Neural cell (in vitro differentiated cells): ENCODE data around the gene SIRPG. TPM values are rescaled to one million over a fixed set of nuclear protein-coding genes. Genes with fewer than 3 reads are reported as not detected.

Experiments
- H2AFZ ChIP-seq: fragments of 200-600, 300-800 bp; sonication (generic), shearing (Covaris generic); 2 replicates; pipeline ENCODE4 v1.6.0; 2014; ENCODE audit warnings: low read depth, mild to moderate bottlenecking, antibody characterized with exemption, low read length, moderate library complexity
- H3F3A ChIP-seq: fragments of 200-600 bp; shearing (Covaris generic); 2 replicates; pipeline ENCODE4 v1.6.1; 2016; ENCODE audit warnings: mild to moderate bottlenecking, moderate library complexity, mixed read lengths, antibody characterized with exemption, low read length; ENCODE audit not compliant: insufficient read depth, poor library complexity, severe bottlenecking
- H3K27ac ChIP-seq: fragments of 200-600, 300-800 bp; sonication (generic), shearing (Covaris generic); 2 replicates; pipeline ENCODE4 v1.5.1; 2014; ENCODE audit warnings: mild to moderate bottlenecking, low read length, moderate library complexity
- H3K27me3 ChIP-seq: fragments of 300-800, 200-600 bp; sonication (generic), shearing (Covaris generic); 2 replicates; pipeline ENCODE4 v1.6.0; 2014; ENCODE audit warnings: mild to moderate bottlenecking, low read depth, low read length, moderate library complexity; ENCODE audit not compliant: insufficient read depth
- H3K36me3 ChIP-seq: fragments of 300-800, 200-600 bp; sonication (generic), shearing (Covaris generic); 2 replicates; pipeline ENCODE4 v1.5.1; 2014; ENCODE audit warnings: mild to moderate bottlenecking, antibody characterized with exemption, low read length, moderate library complexity; ENCODE audit not compliant: insufficient read depth
- H3K4me2 ChIP-seq: fragments of 300-800, 200-600 bp; sonication (generic), shearing (Covaris generic); 2 replicates; pipeline ENCODE4 v1.6.0; 2014; ENCODE audit warnings: mild to moderate bottlenecking, low read length
- H3K4me3 ChIP-seq: fragments of 300-800, 200-600 bp; sonication (generic), shearing (Covaris generic); 2 replicates; pipeline ENCODE4 v1.5.1; 2014; ENCODE audit warnings: mild to moderate bottlenecking, low read length, moderate library complexity
- H3K79me2 ChIP-seq: fragments of 200-600 bp; shearing (Covaris generic); replicated peaks from 2 replicates; pipeline ENCODE4 v1.6.0; 2014; ENCODE audit warnings: mild to moderate bottlenecking, low read length, moderate library complexity; ENCODE audit not compliant: insufficient read depth
- H3K9ac ChIP-seq: fragments of 300-800, 200-600 bp; sonication (generic), shearing (Covaris generic); 2 replicates; pipeline ENCODE4 v1.6.1; 2016; ENCODE audit warnings: mild to moderate bottlenecking, low read length, mixed read lengths
- H3K9me2 ChIP-seq: fragments of 200-600 bp; shearing (Covaris generic); 2 replicates; pipeline ENCODE4 v1.6.1; 2016; ENCODE audit warnings: mild to moderate bottlenecking, low read length, mixed read lengths; ENCODE audit not compliant: insufficient read depth
- H3K9me3 ChIP-seq: fragments of 200-600, 300-800 bp; sonication (generic), shearing (Covaris generic); 2 replicates; pipeline ENCODE4 v1.6.1; 2016; ENCODE audit warnings: mild to moderate bottlenecking, mixed run types, low read length, moderate library complexity, mixed read lengths
- H4K20me1 ChIP-seq: fragments of 200-600 bp; shearing (Covaris generic); 2 replicates; pipeline ENCODE4 v1.6.1; 2016; ENCODE audit warnings: mild to moderate bottlenecking, mixed run types; ENCODE audit not compliant: insufficient read depth
- EP300 ChIP-seq: fragments of 450-650 bp; conservative IDR thresholded peaks from 2 replicates; pipeline ENCODE4 v1.6.1; 2014; ENCODE audit warnings: antibody characterized with exemption, mild to moderate bottlenecking, moderate library complexity; ENCODE audit not compliant: poor library complexity, severe bottlenecking
- EZH2 ChIP-seq: fragments of 200-600, 300-800 bp; shearing (Covaris generic), sonication (generic); IDR thresholded peaks from 2 replicates; pipeline ENCODE4 v1.6.1; 2014; ENCODE audit warnings: antibody characterized with exemption, low read length, borderline replicate concordance, mild to moderate bottlenecking; ENCODE audit not compliant: insufficient read depth, poor library complexity, severe bottlenecking
- MXI1 ChIP-seq: fragments of 450-650 bp; conservative IDR thresholded peaks from 2 replicates; pipeline ENCODE4 v1.6.1; 2014; ENCODE audit warnings: antibody characterized with exemption, mild to moderate bottlenecking; ENCODE audit not compliant: poor library complexity, severe bottlenecking
- POLR2AphosphoS5 ChIP-seq: IDR thresholded peaks from 2 replicates; pipeline ENCODE4 v1.6.1; 2012
- RAD21 ChIP-seq: fragments of 450-650 bp; conservative IDR thresholded peaks from 2 replicates; pipeline ENCODE4 v1.6.1; 2014; ENCODE audit warnings: antibody characterized with exemption, mild to moderate bottlenecking, moderate library complexity
- SMC3 ChIP-seq: fragments of 450-650 bp; conservative IDR thresholded peaks from 2 replicates; pipeline ENCODE4 v1.6.1; 2014; ENCODE audit warnings: antibody characterized with exemption, mild to moderate bottlenecking, moderate library complexity; ENCODE audit not compliant: poor library complexity
- TAF1 ChIP-seq: IDR thresholded peaks from 2 replicates; pipeline ENCODE4 v1.6.1; 2012; ENCODE audit warnings: low read depth
- polyA plus RNA-seq: library from polyadenylated mRNA; depleted of rRNA; stranded (reverse); fragments of >200 nt; gene quantifications from 2 replicates; pipeline ENCODE4 v1.2.3, GENCODE V29; 2014
- TF ChIP-seq, protein P1 (sequence below): IDR thresholded peaks from 2 replicates; pipeline ENCODE4 v1.6.1; 2012; ENCODE audit warnings: borderline replicate concordance
- TF ChIP-seq, protein P2 (sequence below): fragments of 450-650 bp; IDR thresholded peaks from 2 replicates; pipeline ENCODE4 v1.5.1; 2014; ENCODE audit warnings: antibody characterized with exemption, mild to moderate bottlenecking, moderate library complexity; ENCODE audit not compliant: poor library complexity, severe bottlenecking

SIRPG gene
- polyA plus RNA-seq, 1 donor from 2014 or later: not detected

DNA sequence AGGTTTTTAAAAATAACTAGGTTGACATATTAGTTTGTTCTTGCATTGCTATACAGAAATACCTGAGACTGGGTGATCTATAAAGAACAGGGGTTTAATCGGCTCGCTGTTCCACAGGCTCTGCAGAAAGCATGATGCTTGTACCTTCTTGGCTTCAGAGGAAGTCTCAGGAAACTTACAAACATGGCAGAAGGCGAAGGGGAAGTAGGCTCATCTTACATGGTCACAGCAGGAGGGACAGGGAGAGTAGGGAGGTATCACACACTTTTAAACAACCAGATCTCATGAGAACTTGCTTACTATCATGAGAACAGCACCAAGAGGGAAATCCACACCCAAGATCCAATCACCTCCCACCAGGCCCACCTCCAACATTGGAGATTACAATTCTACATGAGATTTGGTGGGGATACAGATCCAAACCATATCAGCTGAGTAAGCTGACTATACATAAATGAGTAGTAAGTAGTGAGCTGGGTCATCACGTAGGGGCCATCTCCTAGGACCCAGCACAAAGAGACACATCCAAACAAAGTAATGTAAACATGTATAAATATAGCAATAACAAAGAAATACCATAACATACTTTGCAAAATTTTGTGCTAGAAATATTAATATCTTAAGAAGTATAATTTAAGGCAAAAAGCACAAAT is 31.4 kb upstream of the SIRPG start:
- Histone ChIP-seq H3K79me2 (no peaks in the 10 kb centered on the region), H3K9me3 (no peaks in the 10 kb centered on the region), H3K9ac (no peak overlapping the region), H4K20me1 (no peaks in the 10 kb centered on the region), H3K9me2 (no peaks in the 10 kb centered on the region), H3K36me3 (no peaks in the 10 kb centered on the region), H3K27ac (no peak overlapping the region), H3K4me3 (no peak overlapping the region), H3K4me2 (no peak overlapping the region), H2AFZ (no peak overlapping the region), H3F3A (no peaks in the 10 kb centered on the region), H3K27me3 (no peaks in the 10 kb centered on the region)
- TF ChIP-seq RAD21 (no peak), POLR2AphosphoS5 (no peak), EZH2 (no peak), TAF1 (no peak), EP300 (no peak), MXI1 (no peak), SMC3 (no peak)
- TF ChIP-seq, protein P1, sequence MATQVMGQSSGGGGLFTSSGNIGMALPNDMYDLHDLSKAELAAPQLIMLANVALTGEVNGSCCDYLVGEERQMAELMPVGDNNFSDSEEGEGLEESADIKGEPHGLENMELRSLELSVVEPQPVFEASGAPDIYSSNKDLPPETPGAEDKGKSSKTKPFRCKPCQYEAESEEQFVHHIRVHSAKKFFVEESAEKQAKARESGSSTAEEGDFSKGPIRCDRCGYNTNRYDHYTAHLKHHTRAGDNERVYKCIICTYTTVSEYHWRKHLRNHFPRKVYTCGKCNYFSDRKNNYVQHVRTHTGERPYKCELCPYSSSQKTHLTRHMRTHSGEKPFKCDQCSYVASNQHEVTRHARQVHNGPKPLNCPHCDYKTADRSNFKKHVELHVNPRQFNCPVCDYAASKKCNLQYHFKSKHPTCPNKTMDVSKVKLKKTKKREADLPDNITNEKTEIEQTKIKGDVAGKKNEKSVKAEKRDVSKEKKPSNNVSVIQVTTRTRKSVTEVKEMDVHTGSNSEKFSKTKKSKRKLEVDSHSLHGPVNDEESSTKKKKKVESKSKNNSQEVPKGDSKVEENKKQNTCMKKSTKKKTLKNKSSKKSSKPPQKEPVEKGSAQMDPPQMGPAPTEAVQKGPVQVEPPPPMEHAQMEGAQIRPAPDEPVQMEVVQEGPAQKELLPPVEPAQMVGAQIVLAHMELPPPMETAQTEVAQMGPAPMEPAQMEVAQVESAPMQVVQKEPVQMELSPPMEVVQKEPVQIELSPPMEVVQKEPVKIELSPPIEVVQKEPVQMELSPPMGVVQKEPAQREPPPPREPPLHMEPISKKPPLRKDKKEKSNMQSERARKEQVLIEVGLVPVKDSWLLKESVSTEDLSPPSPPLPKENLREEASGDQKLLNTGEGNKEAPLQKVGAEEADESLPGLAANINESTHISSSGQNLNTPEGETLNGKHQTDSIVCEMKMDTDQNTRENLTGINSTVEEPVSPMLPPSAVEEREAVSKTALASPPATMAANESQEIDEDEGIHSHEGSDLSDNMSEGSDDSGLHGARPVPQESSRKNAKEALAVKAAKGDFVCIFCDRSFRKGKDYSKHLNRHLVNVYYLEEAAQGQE: no peak
- TF ChIP-seq, protein P2, sequence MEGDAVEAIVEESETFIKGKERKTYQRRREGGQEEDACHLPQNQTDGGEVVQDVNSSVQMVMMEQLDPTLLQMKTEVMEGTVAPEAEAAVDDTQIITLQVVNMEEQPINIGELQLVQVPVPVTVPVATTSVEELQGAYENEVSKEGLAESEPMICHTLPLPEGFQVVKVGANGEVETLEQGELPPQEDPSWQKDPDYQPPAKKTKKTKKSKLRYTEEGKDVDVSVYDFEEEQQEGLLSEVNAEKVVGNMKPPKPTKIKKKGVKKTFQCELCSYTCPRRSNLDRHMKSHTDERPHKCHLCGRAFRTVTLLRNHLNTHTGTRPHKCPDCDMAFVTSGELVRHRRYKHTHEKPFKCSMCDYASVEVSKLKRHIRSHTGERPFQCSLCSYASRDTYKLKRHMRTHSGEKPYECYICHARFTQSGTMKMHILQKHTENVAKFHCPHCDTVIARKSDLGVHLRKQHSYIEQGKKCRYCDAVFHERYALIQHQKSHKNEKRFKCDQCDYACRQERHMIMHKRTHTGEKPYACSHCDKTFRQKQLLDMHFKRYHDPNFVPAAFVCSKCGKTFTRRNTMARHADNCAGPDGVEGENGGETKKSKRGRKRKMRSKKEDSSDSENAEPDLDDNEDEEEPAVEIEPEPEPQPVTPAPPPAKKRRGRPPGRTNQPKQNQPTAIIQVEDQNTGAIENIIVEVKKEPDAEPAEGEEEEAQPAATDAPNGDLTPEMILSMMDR: no peak

DNA sequence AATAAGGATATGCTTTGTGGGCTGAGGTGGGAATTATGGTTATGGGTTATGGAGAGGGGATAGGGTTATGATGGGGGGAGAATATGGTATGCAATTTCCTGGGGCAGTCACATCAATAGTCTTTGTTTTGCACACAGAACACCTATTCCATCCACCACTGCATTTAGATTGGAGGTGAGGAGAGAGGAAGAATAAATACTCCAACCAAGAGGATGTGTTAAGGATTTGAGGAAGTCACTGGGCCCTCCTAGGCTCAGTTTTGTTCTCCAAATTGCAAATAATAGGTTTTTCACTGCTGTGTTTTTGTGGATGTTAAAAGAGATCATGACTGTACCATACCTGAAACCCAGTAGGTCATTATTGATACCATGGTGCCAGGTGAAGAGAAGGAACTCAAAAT is 29.5 kb upstream of the SIRPG start:
- H2AFZ ChIP-seq: no peak overlapping the region
- no peak overlapping the region for H3K27ac ChIP-seq
- H3K36me3 ChIP-seq: no peaks in the 10 kb centered on the region
- no peak overlapping the region for H3K4me2 ChIP-seq
- no peaks in the 10 kb centered on the region for H3K9me3 ChIP-seq
- H3K9ac ChIP-seq: no peak overlapping the region
- no peak overlapping the region for H3K4me3 ChIP-seq
- TF ChIP-seq POLR2AphosphoS5: no peak
- no peak for TF ChIP-seq MXI1
- TF ChIP-seq, protein P2: no peak
- no peak for TF ChIP-seq TAF1
- TF ChIP-seq, protein P1: no peak
- no peak for TF ChIP-seq EP300
- TF ChIP-seq RAD21: no peak
- TF ChIP-seq SMC3: no peak
- TF ChIP-seq EZH2: no peak
- no peaks in the 10 kb centered on the region for H3K79me2 ChIP-seq
- H3F3A ChIP-seq: no peaks in the 10 kb centered on the region
- H3K9me2 ChIP-seq: no peaks in the 10 kb centered on the region
- no peaks in the 10 kb centered on the region for H3K27me3 ChIP-seq
- no peaks in the 10 kb centered on the region for H4K20me1 ChIP-seq
